Astrocyte (in vitro differentiated cells and primary cell): ENCODE results near the gene PRR5. TPM values are rescaled to one million over a fixed set of nuclear protein-coding genes. Genes with fewer than 3 reads are reported as not detected.
A peak's percentile ranks its signal among the peaks of the same experiment; 100 is the strongest.

Experiments used
- DNase-seq: peaks from one replicate; pipeline ENCODE4 v3.0.0-alpha.2; 2010; ENCODE audit warnings: low read depth
- FAIRE-seq: peaks from 2 replicates; lab custom pipeline; 2011; peaks lifted over from hg19 to GRCh38; lab: Jason Lieb, UNC
- H2AFZ ChIP-seq: 2 replicates; pipeline ENCODE4 v1.6.0; 2012; ENCODE audit warnings: low read depth, low read length, inconsistent platforms
- H3K27ac ChIP-seq: 2 replicates; pipeline ENCODE4 v1.5.1; 2011; ENCODE audit warnings: low read depth, low read length, inconsistent platforms
- H3K27me3 ChIP-seq: 2 replicates; pipeline ENCODE4 v1.6.0; 2011; ENCODE audit warnings: low read length, inconsistent platforms; ENCODE audit not compliant: insufficient read depth
- H3K36me3 ChIP-seq: 2 replicates; pipeline ENCODE4 v1.5.1; 2011; ENCODE audit warnings: low read length, inconsistent platforms; ENCODE audit not compliant: insufficient read depth
- H3K4me1 ChIP-seq: 2 replicates; pipeline ENCODE4 v1.5.1; 2011; ENCODE audit warnings: low read length, inconsistent platforms; ENCODE audit not compliant: insufficient read depth
- H3K4me2 ChIP-seq: 2 replicates; pipeline ENCODE4 v1.6.0; 2012; ENCODE audit warnings: low read length, inconsistent platforms
- H3K4me3 ChIP-seq: 2 replicates; pipeline ENCODE4 v1.5.1; 2011; ENCODE audit warnings: low read depth, mild to moderate bottlenecking, low read length, inconsistent platforms; ENCODE audit not compliant: insufficient read depth
- H3K79me2 ChIP-seq: 2 replicates; pipeline ENCODE4 v1.6.0; 2012; ENCODE audit warnings: mild to moderate bottlenecking, low read length, inconsistent platforms; ENCODE audit not compliant: insufficient read depth
- H3K9ac ChIP-seq: 2 replicates; pipeline ENCODE4 v1.6.0; 2012; ENCODE audit warnings: mild to moderate bottlenecking, low read length, inconsistent platforms
- H3K9me3 ChIP-seq: 2 replicates; pipeline ENCODE4 v1.5.1; 2012; ENCODE audit warnings: low read depth, mild to moderate bottlenecking, low read length, inconsistent platforms; ENCODE audit not compliant: insufficient read depth
- H4K20me1 ChIP-seq: 2 replicates; pipeline ENCODE4 v1.6.0; 2012; ENCODE audit warnings: low read length, inconsistent platforms; ENCODE audit not compliant: insufficient read depth
- H3K27ac Mint-ChIP-seq: one replicate; pipeline ENCODE4 v1.8.0; 2021; ENCODE audit warnings: mild to moderate bottlenecking, mixed read lengths; ENCODE audit not compliant: unreplicated experiment
- H3K27me3 Mint-ChIP-seq: one replicate; pipeline ENCODE4 v1.8.0; 2021; ENCODE audit warnings: low read depth, mixed read lengths; ENCODE audit not compliant: unreplicated experiment
- H3K36me3 Mint-ChIP-seq: one replicate; pipeline ENCODE4 v1.8.0; 2021; ENCODE audit warnings: low read depth, mixed read lengths; ENCODE audit not compliant: unreplicated experiment
- H3K4me1 Mint-ChIP-seq: one replicate; pipeline ENCODE4 v1.8.0; 2021; ENCODE audit warnings: low read depth, mixed read lengths; ENCODE audit not compliant: unreplicated experiment
- H3K4me3 Mint-ChIP-seq: one replicate; pipeline ENCODE4 v1.8.0; 2021; ENCODE audit warnings: mild to moderate bottlenecking, moderate library complexity, mixed read lengths; ENCODE audit not compliant: unreplicated experiment
- H3K9me3 Mint-ChIP-seq: one replicate; pipeline ENCODE4 v1.8.0; 2021; ENCODE audit warnings: mild to moderate bottlenecking, mixed read lengths; ENCODE audit not compliant: unreplicated experiment
- CTCF ChIP-seq: IDR thresholded peaks from 2 replicates; pipeline ENCODE4 v1.5.1; 2011; ENCODE audit warnings: low read depth, mild to moderate bottlenecking, inconsistent platforms, low read length, moderate library complexity; ENCODE audit not compliant: insufficient read depth
- EZH2 ChIP-seq: IDR thresholded peaks from 2 replicates; pipeline ENCODE4 v1.6.1; 2012; ENCODE audit warnings: mild to moderate bottlenecking, low read length, inconsistent platforms; ENCODE audit not compliant: insufficient read depth
- total RNA-seq: library from RNA; stranded (reverse); gene quantifications from 2 replicates; pipeline ENCODE4 v1.2.1, GENCODE V29; 2021

PRR5 gene
- total RNA-seq, 1 donor from 2014 or later, result 23.6 TPM

- Mint-ChIP-seq H3K4me3 (no peak overlapping the region), H3K27me3 (peaks cover 2% of the 10 kb centered on the region)
- no peak for DNase-seq
These were observed 2.4 kb downstream of the PRR5 start for GRCh38 chr22:44704159-44705021.

GRCh38 chr22:44705022-44705297 lies 3.0 kb downstream of the PRR5 start:
- TF ChIP-seq EZH2 (no peak), CTCF (no peak)
- Mint-ChIP-seq H3K9me3 (no peaks in the 10 kb centered on the region), H3K27me3 (peaks cover 2% of the 10 kb centered on the region), H3K27ac (no peak overlapping the region), H3K36me3 (peaks cover 11% of the 10 kb centered on the region), H3K4me1 (peaks cover 4% of the 10 kb centered on the region), H3K4me3 (no peak overlapping the region)
- no peaks in the 10 kb centered on the region for H3K36me3 ChIP-seq
- no peak overlapping the region for H3K27ac ChIP-seq
- H3K27me3 ChIP-seq, result no peaks in the 10 kb centered on the region
- H3K9ac ChIP-seq, result no peak overlapping the region
- no peaks in the 10 kb centered on the region for H3K9me3 ChIP-seq
- H3K4me1 ChIP-seq, result peaks cover 16% of the 10 kb centered on the region
- peaks cover 20% of the 10 kb centered on the region for H3K79me2 ChIP-seq
- FAIRE-seq, result no peak
- H3K4me3 ChIP-seq, result no peak overlapping the region
- no peak for DNase-seq
- H4K20me1 ChIP-seq, result peaks cover 54% of the 10 kb centered on the region
- H2AFZ ChIP-seq, result no peak overlapping the region
- no peak overlapping the region for H3K4me2 ChIP-seq

More at GRCh38 chr22:44704159-44705021, 2.4 kb downstream of the PRR5 start:
- Histone ChIP-seq H3K36me3 (no peaks in the 10 kb centered on the region), H3K4me2 (no peak overlapping the region), H3K4me1 (peaks cover 21% of the 10 kb centered on the region), H3K27me3 (no peaks in the 10 kb centered on the region), H3K4me3 (no peak overlapping the region), H3K27ac (no peak overlapping the region), H2AFZ (no peak overlapping the region), H3K9me3 (no peaks in the 10 kb centered on the region), H4K20me1 (peaks cover 54% of the 10 kb centered on the region), H3K79me2 (peaks cover 20% of the 10 kb centered on the region), H3K9ac (no peak overlapping the region)
- Mint-ChIP-seq H3K4me1 (peaks cover 10% of the 10 kb centered on the region), H3K36me3 (peaks cover 11% of the 10 kb centered on the region), H3K27ac (no peak overlapping the region), H3K9me3 (no peaks in the 10 kb centered on the region)
- FAIRE-seq, result no peak
- TF ChIP-seq EZH2 (no peak), CTCF (no peak)

- peak overlapping the region; percentile 62 for H3K27ac Mint-ChIP-seq
- Histone ChIP-seq H2AFZ (no peak overlapping the region), H3K9ac (no peak overlapping the region), H3K4me1 (peaks cover 14% of the 10 kb centered on the region), H3K27ac (no peak overlapping the region), H3K27me3 (no peaks in the 10 kb centered on the region), H3K9me3 (no peaks in the 10 kb centered on the region), H3K4me2 (no peak overlapping the region), H3K36me3 (no peaks in the 10 kb centered on the region), H3K4me3 (no peak overlapping the region), H4K20me1 (peaks cover 63% of the 10 kb centered on the region), H3K79me2 (peaks cover 24% of the 10 kb centered on the region)
- no peak for TF ChIP-seq CTCF
- no peak for TF ChIP-seq EZH2
- peaks cover 2% of the 10 kb centered on the region for H3K27me3 Mint-ChIP-seq
- peaks cover 11% of the 10 kb centered on the region for H3K36me3 Mint-ChIP-seq
- H3K4me3 Mint-ChIP-seq, result no peak overlapping the region
- no peaks in the 10 kb centered on the region for H3K9me3 Mint-ChIP-seq
- peaks cover 4% of the 10 kb centered on the region for H3K4me1 Mint-ChIP-seq
- no peak for DNase-seq
- FAIRE-seq, result no peak
These were observed 4.5 kb downstream of the PRR5 start for GRCh38 chr22:44706488-44706887.
